ENCODE data around the gene CAPN11.

DNA sequence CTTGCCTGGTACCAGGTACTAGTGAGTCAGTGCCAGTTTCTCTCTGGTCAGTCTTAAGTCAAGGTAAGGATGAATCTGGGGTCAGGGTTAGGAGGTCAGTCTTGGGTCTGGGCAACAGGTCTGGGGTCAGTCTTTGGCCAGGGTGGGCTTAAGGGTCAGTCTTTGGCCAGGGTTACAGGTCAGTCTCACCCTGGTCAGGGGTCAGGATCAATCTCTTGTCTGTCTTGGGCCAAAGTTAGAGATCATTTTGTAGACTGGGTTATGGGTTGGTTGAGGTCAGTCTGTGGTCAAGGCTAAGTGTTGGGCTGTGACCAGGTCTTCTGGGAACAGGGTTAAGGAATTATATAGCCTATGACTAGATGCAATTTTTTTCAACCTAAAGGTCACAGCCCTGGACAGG is 12.8 kb upstream of the CAPN11 start:
- TF ChIP-seq, protein P1, sequence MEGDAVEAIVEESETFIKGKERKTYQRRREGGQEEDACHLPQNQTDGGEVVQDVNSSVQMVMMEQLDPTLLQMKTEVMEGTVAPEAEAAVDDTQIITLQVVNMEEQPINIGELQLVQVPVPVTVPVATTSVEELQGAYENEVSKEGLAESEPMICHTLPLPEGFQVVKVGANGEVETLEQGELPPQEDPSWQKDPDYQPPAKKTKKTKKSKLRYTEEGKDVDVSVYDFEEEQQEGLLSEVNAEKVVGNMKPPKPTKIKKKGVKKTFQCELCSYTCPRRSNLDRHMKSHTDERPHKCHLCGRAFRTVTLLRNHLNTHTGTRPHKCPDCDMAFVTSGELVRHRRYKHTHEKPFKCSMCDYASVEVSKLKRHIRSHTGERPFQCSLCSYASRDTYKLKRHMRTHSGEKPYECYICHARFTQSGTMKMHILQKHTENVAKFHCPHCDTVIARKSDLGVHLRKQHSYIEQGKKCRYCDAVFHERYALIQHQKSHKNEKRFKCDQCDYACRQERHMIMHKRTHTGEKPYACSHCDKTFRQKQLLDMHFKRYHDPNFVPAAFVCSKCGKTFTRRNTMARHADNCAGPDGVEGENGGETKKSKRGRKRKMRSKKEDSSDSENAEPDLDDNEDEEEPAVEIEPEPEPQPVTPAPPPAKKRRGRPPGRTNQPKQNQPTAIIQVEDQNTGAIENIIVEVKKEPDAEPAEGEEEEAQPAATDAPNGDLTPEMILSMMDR (IDR thresholded peaks at IDR 0.05) = no peak
- no peak for TF ChIP-seq POLR2A (IDR thresholded peaks at IDR 0.05)
